GM20431 (cell line): ENCODE measurements around the gene NT5E.

ENCODE experiments used
- in situ Hi-C: fragments of 300-500 bp; cut with MseI, MboI; formaldehyde crosslinking; loops from one replicate; pipeline ENCODE4 v1.15.0; 2020; ENCODE audit warnings: low sequenced_read_pairs; ENCODE audit not compliant: unreplicated experiment

The NT5E gene

DNA sequence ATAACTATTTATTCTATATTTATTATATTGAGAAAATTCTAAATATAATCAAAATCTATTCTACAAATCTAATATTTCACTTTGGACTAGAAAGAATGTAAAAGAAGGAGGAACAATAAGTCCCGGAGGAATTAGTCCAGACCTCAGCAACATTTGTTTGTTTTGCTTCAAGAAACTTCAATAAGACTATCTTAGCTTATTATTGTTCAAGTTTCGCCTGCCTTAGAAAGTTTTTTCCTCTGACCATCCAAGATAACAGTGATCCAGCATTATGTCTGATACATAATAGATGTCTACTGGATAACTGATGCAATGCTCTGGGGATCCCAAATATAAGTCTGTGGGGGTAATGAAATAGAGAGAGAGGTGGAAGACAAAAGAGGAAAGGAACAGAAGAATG, 28.7 kb upstream of the NT5E start:
- in situ Hi-C loops, result no loop called here

DNA sequence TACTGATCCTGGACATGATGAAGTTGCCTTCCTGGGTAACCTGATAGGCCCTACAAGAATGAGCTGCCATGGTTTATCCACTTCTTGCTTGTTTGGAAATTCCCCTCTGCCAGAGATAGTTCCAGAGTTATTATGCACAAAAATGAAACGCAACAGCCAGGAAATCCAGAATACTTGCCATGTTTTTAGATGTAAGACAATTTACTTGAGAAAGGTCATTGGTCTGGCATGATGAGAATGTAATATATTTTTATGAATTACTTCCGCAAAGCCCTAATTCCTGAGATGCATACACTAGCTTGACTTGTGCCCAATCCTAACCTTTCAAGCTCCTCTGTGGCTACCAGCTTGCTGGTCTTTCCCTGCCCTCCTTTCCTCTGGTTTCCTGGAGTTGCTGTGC, 27.9 kb upstream of the NT5E start:
- in situ Hi-C loops, result no loop called here

DNA sequence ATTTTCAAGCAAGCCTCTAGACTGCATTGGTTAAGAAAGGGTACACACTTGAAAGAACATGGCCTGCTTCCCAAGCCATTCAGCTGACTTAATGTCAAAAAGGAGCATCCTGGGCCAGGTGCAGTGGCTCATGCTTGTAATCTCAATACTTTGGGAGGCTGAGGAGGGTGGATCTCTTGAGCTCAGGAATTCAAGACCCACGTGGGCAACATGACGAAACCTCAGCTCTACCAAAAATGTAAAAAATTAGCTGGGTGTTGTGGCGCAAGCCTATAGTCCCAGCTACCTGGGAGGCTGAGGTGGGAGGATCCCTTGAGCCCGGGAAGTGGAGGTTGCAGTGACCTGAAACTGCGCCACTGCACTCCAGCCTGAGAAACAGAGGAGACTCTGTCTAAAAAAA, 26.9 kb upstream of the NT5E start:
- in situ Hi-C loops, result no loop called here

DNA sequence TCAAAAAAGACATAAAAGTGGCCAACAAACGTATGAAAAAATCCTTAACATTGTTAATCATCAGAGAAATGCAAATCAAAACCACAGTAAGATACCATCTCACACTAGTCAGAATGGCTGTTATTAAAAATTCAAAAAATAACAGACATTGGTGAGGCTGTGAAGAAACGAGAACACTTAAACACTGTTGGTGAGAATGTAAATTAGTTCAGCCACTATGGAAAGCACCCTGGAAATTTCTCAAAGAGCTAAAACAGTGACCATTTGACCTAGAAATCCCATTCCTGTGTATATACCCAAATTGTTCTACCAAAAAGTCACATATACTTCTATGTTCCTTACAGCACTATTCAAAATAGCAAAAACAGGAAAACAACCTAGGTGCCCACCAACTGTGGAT, 24.9 kb upstream of the NT5E start:
- in situ Hi-C loops, result no loop called here

DNA sequence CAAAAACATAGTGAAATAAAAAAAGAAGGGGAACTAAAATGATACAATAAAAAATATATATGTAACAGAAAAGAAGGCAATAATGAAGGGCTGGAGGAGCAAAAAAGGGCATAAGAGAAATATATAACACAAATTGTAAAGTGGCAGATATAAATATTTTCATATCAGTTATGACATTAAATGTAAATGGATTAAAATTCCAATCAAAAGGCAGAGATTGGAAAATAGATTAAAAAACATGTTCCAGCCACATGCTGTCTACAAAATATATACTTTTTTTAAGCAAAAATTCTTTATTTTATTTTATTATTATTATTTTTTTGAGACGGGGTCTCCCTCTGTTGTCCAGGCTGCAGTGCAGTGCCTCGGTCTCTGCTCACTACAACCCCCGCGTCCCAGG, 23.9 kb upstream of the NT5E start:
- in situ Hi-C loops, result no loop called here

GRCh38 chr6:85428486-85428885, 21.4 kb upstream of the NT5E start:
- in situ Hi-C loops, result no loop called here

DNA sequence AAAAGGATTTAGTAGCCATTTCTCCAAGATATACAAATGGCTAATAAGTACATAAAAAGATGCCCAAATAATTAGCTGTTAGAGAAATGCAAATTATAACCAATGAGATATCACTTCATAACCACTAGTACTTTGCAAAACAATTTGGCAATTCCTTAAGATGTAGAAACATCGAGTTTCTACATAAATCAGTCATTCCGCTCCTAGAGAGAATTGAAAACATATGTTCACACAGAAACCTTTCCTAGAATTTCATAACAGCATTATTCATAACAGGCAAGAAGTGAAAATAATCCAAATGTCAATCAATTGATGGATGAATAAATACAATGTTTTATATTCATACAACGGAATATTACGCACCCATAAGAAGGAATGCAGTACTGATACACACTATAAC, 20.5 kb upstream of the NT5E start:
- in situ Hi-C loops, result no loop called here

GRCh38 chr6:85431271-85431670, 18.6 kb upstream of the NT5E start:
- in situ Hi-C loops, result no loop called here

- in situ Hi-C loops, result no loop called here
These were observed 17.3 kb upstream of the NT5E start for GRCh38 chr6:85432554-85432953.

DNA sequence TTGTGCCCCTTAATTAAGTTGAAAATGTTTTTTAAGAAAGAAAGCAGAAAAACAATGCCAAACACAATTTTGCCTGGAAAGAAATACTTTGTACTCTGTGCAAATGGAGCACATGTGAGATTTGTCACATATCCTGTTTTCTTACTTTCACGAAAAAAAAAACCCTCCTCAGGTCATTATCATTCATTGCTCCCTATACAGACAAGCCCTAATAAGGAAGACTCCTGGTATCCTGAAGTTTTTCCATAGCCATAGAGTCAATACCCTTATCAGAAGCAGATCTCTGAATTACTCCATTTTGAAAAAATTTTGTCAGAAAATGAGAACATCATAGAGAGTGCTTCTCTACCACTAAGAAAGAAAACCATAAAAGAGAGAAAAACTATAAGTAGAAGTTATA, 14.0 kb upstream of the NT5E start:
- in situ Hi-C loops, result no loop called here

- in situ Hi-C loops, result no loop called here
These were observed 13.5 kb upstream of the NT5E start for GRCh38 chr6:85436411-85436810.

- in situ Hi-C loops, result no loop called here
These were observed 12.9 kb upstream of the NT5E start for GRCh38 chr6:85436939-85437495.

DNA sequence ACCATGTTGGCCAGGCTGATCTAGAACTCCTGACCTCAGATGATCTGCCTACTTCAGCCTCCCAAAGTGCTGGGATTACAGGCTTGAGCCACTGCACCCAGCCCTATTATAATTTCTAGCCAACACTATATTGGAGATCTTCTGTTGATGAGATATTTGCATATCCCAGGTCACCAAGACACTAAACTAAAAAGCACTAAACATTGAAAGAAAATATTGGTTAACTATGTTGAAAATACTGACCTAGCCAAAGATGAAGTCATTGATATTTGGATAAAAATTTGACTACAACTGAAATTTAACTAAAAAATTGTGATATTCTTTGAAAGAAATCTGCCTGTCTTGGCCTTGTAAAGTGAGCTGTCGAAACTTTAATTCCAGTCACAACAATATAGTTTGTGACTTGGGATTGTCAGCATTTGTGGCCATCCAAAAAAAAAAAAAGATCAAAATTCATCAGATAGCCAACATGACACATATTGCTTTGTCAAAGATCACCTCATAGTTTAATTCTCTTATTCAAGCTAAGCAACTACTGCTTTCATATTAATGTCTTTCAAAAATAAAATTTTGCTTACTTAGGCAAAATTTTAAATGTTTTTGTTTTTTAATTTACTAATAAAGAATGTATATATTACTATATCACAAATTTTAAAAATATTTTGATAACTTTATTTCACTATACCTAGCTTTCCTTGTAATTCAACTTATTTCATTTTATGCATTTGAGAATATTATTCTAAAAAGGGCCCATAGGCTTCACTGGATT, 6.3 kb upstream of the NT5E start:
- in situ Hi-C loops, result no loop called here

GRCh38 chr6:85449388-85449817, 480 bp upstream of the NT5E start:
- in situ Hi-C loops, result no loop called here

GRCh38 chr6:85451565-85452306, 1.9 kb downstream of the NT5E start:
- in situ Hi-C loops, result no loop called here

- in situ Hi-C loops, result no loop called here
These were observed 2.6 kb downstream of the NT5E start for GRCh38 chr6:85452441-85452881.

- in situ Hi-C loops, result no loop called here
These were observed 3.2 kb downstream of the NT5E start for GRCh38 chr6:85453052-85453451.

DNA sequence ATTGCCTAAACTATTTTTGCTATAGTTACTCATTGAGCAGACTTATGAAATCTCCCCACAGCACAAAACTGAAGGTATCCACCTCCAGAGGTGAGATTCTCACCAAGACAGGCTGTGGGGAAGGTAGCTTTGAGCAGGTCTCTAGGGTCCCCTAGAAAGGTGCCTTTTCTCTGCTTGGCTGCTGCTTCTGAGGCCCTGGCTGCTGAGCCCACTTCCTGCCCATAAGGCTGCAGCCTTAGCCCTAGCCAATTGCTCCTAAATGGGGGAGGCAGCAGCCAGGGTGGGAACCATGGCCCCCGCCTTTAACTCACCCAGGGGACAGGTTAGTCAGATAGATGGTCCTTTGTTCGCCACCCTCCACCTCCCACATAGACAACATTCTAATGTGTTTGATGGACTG, 3.6 kb downstream of the NT5E start:
- in situ Hi-C loops, result no loop called here

DNA sequence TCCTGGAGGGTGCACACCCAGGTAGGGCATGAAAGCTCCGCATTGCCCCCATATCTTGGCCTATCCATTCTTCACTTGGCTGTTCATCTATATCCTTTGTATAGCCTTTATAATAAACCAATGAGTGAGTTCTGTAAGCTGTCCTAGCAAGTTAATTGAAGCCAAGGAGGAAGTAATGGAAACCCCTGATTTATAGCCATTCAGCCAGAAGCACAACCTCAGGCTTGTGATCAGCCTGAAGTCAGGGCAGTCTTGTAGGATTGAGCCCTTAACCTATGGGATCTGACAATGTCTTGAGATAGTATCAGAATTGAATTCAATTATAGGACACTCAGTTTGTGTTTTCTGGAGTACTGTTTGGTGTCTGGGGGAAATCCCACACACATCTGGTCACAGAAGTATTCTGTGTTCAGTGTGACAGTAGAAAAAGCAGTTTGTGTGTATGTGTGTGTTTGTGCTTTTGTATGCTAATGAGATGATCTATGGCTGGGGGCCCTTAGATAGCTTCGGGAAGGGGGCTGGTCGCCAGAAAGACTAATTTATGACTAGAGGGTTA, 5.7 kb downstream of the NT5E start:
- in situ Hi-C loops, result no loop called here

GRCh38 chr6:85456782-85457181, 6.9 kb downstream of the NT5E start:
- in situ Hi-C loops, result no loop called here

- in situ Hi-C loops, result no loop called here
These were observed 8.3 kb downstream of the NT5E start for GRCh38 chr6:85458184-85458583.
